Esophagus muscularis mucosa (tissue), 4 donors: ENCODE results near the gene C3orf22. TPM values are rescaled to one million over a fixed set of nuclear protein-coding genes. Genes with fewer than 3 reads are reported as not detected.

Source experiments
- DNase-seq: peaks from one replicate; pipeline ENCODE4 v3.0.0-alpha.2; 2017; ENCODE audit errors: extremely low spot score
- H3K27ac ChIP-seq, 4 donors: fragments of 200-600 bp; sonication (generic); replicated peaks in 1 of 4; 1 replicate in 3 of 4; 2 replicates in 1 of 4; pipeline ENCODE4 v1.5.1; 2016 to 2019; ENCODE audit warnings: mild to moderate bottlenecking in 1 of 4
- H3K27me3 ChIP-seq, 4 donors: fragments of 200-600 bp; sonication (generic); one replicate each; pipeline versions ENCODE4 v1.5.1 to v1.6.0; 2016 to 2019
- H3K36me3 ChIP-seq, 4 donors: fragments of 200-600 bp; sonication (generic); one replicate each; pipeline ENCODE4 v1.5.1; 2016 to 2019
- H3K4me1 ChIP-seq, 4 donors: fragments of 200-600 bp; sonication (generic); one replicate each; pipeline ENCODE4 v1.5.1; 2016 to 2019
- H3K4me3 ChIP-seq, 4 donors: fragments of 200-600 bp; sonication (generic); 1 replicate in 2 of 4; 2 replicates in 2 of 4; pipeline ENCODE4 v1.5.1; 2016 to 2019; ENCODE audit warnings: mild to moderate bottlenecking in 4 of 4, moderate library complexity in 1 of 4
- H3K9me3 ChIP-seq, 4 donors: fragments of 200-600 bp; sonication (generic); 1 replicate in 3 of 4; 2 replicates in 1 of 4; pipeline ENCODE4 v1.5.1; 2016 to 2019
- CTCF ChIP-seq, 3 experiments: fragments of 200-600 bp in 2 of 3; fragments of 450-650 bp in 1 of 3; sonication (generic) in 2 of 3; IDR thresholded peaks; one replicate each; pipeline ENCODE4 v1.5.1; 2017 to 2019; ENCODE audit warnings: antibody characterized with exemption in 3 of 3, mild to moderate bottlenecking in 2 of 3, moderate library complexity in 1 of 3
- EP300 ChIP-seq: sonication (generic); formaldehyde crosslinking; IDR thresholded peaks from one replicate; pipeline ENCODE4 v1.6.1; 2017; ENCODE audit warnings: antibody characterized with exemption
- POLR2A ChIP-seq: fragments of 450-650 bp; IDR thresholded peaks from one replicate; pipeline ENCODE4 v1.6.1; 2017; ENCODE audit warnings: antibody characterized with exemption, moderate library complexity, mild to moderate bottlenecking, low read depth
- POLR2AphosphoS5 ChIP-seq, 2 donors: sonication (generic); formaldehyde crosslinking; IDR thresholded peaks; one replicate each; pipeline ENCODE4 v1.6.1; 2017; ENCODE audit warnings: antibody characterized with exemption in 2 of 2
- WGBS: methylation state at CpG from one replicate; pipeline ENCODE4 v1.1.5; 2018; 5-methylcytosine and 5-hydroxymethylcytosine counted together
- intact Hi-C: fragments of 100-400 bp; cut with DNase I; formaldehyde crosslinking; loops from one replicate; pipeline ENCODE4 v1.15.1; 2023
- total RNA-seq, 4 donors: library from RNA; depleted of rRNA; stranded (reverse); fragments of >200 nt; gene quantifications; one replicate each; pipeline versions ENCODE4 v1.1.0 to v1.2.1, GENCODE V29; 2016

Gene C3orf22
- total RNA-seq, 4 donors from 2014 or later, result not detected

- H3K4me1 ChIP-seq, result peaks cover 0 to 9% (median 6%) of the 10 kb centered on the region in 4 donors
- DNase-seq, result no peak
- 44% methylated on average over 2 of the region's 4 CpGs for WGBS
- H3K27ac ChIP-seq, result no peak overlapping the region
- H3K27me3 ChIP-seq, result peaks cover 0 to 29% (median 4%) of the 10 kb centered on the region in 4 donors
- intact Hi-C loops, result no loop called here
- no peaks in the 10 kb centered on the region for H3K36me3 ChIP-seq
- H3K4me3 ChIP-seq, result no peak overlapping the region
- H3K9me3 ChIP-seq, result no peaks in the 10 kb centered on the region
- TF ChIP-seq EP300 (no peak), CTCF (IDR thresholded peaks at IDR 0.05) (no peak), POLR2AphosphoS5 (IDR thresholded peaks at IDR 0.05) (no peak), POLR2A (no peak)
These were observed 40.0 kb downstream of the C3orf22 start for GRCh38 chr3:126518779-126519177.

GRCh38 chr3:126517986-126518778 lies 40.5 kb downstream of the C3orf22 start:
- no peak for TF ChIP-seq POLR2A
- no peak for TF ChIP-seq EP300
- TF ChIP-seq POLR2AphosphoS5 (IDR thresholded peaks at IDR 0.05), result no peak
- no peak for TF ChIP-seq CTCF (IDR thresholded peaks at IDR 0.05)
- H3K4me3 ChIP-seq, result no peak overlapping the region
- no peaks in the 10 kb centered on the region for H3K9me3 ChIP-seq
- H3K27ac ChIP-seq, result no peak overlapping the region
- WGBS, result 79% methylated on average over 9 of the region's 15 CpGs
- DNase-seq, result no peak
- H3K4me1 ChIP-seq, result peaks cover 0 to 6% (median 2%) of the 10 kb centered on the region in 4 donors
- H3K27me3 ChIP-seq, result peaks cover 0 to 23% (median 1%) of the 10 kb centered on the region in 4 donors
- intact Hi-C loops, result no loop called here
- H3K36me3 ChIP-seq, result no peaks in the 10 kb centered on the region

- intact Hi-C loops, result no loop called here
- peaks cover 0 to 3% (median 1%) of the 10 kb centered on the region in 4 donors for H3K4me1 ChIP-seq
- no peaks in the 10 kb centered on the region for H3K36me3 ChIP-seq
- no peak for TF ChIP-seq CTCF (IDR thresholded peaks at IDR 0.05)
- no peak for TF ChIP-seq EP300
- TF ChIP-seq POLR2AphosphoS5 (IDR thresholded peaks at IDR 0.05), result no peak
- no peak for TF ChIP-seq POLR2A
- peaks cover 0 to 19% (median 0%) of the 10 kb centered on the region in 4 donors for H3K27me3 ChIP-seq
- no peak within 1 kb of the TSS for H3K4me3 ChIP-seq
- no peak within 1 kb of the TSS for H3K27ac ChIP-seq
- DNase-seq, result no peak
- 95% methylated on average over 3 of the region's 16 CpGs for WGBS
- no peaks in the 10 kb centered on the region for H3K9me3 ChIP-seq
These were observed 41.3 kb downstream of the C3orf22 start, which contains the start of gene UROC1 for GRCh38 chr3:126517291-126517951. UROC1 (minus strand) TSS chr3:126517773; CDS start chr3:126517719, 54 bp downstream.

- H3K4me3 ChIP-seq, result no peak overlapping the region
- WGBS, result 95% methylated on average over 9 of the region's 9 CpGs
- no peaks in the 10 kb centered on the region for H3K36me3 ChIP-seq
- DNase-seq, result no peak
- intact Hi-C loops, result no loop called here
- H3K4me1 ChIP-seq, result no peaks in the 10 kb centered on the region
- H3K27me3 ChIP-seq, result peaks cover 0 to 19% (median 0%) of the 10 kb centered on the region in 4 donors
- no peak for TF ChIP-seq EP300
- TF ChIP-seq POLR2A, result no peak
- no peak for TF ChIP-seq POLR2AphosphoS5 (IDR thresholded peaks at IDR 0.05)
- TF ChIP-seq CTCF (IDR thresholded peaks at IDR 0.05), result no peak
- no peak overlapping the region for H3K27ac ChIP-seq
- H3K9me3 ChIP-seq, result no peaks in the 10 kb centered on the region
These were observed 41.8 kb downstream of the C3orf22 start for GRCh38 chr3:126516936-126517290.
